OCI-LY3 (cell line): ENCODE results near the gene ALDH6A1.

Experiments
- H2AFZ ChIP-seq: fragments of 200-600, 300-600 bp; shearing (Covaris generic); 2 replicates; pipeline ENCODE4 v1.6.0; 2014; ENCODE audit warnings: antibody characterized with exemption, low read depth, low read length
- H3K27ac ChIP-seq: fragments of 200-600, 300-600 bp; sonication (generic); 2 replicates; pipeline ENCODE4 v1.5.1; 2014; ENCODE audit warnings: mild to moderate bottlenecking, low read length, moderate library complexity, mixed read lengths
- H3K27me3 ChIP-seq: fragments of 200-600, 300-600 bp; sonication (generic); 2 replicates; pipeline ENCODE4 v1.6.1; 2014; ENCODE audit warnings: low read depth, low read length, mixed read lengths
- H3K36me3 ChIP-seq: fragments of 200-600, 300-600 bp; sonication (generic); replicated peaks from 2 replicates; pipeline ENCODE3; 2014; ENCODE audit warnings: low read depth, low read length, mixed read lengths
- H3K4me1 ChIP-seq: fragments of 300-600, 200-600 bp; sonication (generic); 2 replicates; pipeline ENCODE4 v1.6.1; 2014; ENCODE audit warnings: low read length, mixed read lengths
- H3K4me2 ChIP-seq: fragments of 200-600, 300-600 bp; sonication (generic); 2 replicates; pipeline ENCODE4 v1.6.1; 2014; ENCODE audit warnings: low read length, mixed read lengths
- H3K4me3 ChIP-seq: fragments of 300-600, 200-600 bp; sonication (generic); 2 replicates; pipeline ENCODE4 v1.5.1; 2014; ENCODE audit warnings: antibody characterized with exemption, mild to moderate bottlenecking, low read length, moderate library complexity
- H3K79me2 ChIP-seq: fragments of 300-600, 200-600 bp; shearing (Covaris generic); 2 replicates; pipeline ENCODE4 v1.6.1; 2014; ENCODE audit warnings: mild to moderate bottlenecking, low read length, mixed read lengths
- H3K9ac ChIP-seq: fragments of 300-600, 200-600 bp; shearing (Covaris generic); 2 replicates; pipeline ENCODE4 v1.6.0; 2014; ENCODE audit warnings: mild to moderate bottlenecking, low read length, moderate library complexity
- H3K9me3 ChIP-seq: fragments of 200-600, 300-600 bp; shearing (Covaris generic); 2 replicates; pipeline ENCODE4 v1.6.1; 2014; ENCODE audit warnings: low read length, mixed read lengths; ENCODE audit not compliant: insufficient read depth
- H4K20me1 ChIP-seq: fragments of 200-600, 300-600 bp; sonication (generic); 2 replicates; pipeline ENCODE4 v1.6.1; 2016; ENCODE audit warnings: low read length, mixed read lengths; ENCODE audit not compliant: insufficient read depth
- EZH2phosphoT487 ChIP-seq: fragments of 200-600 bp; shearing (Covaris generic); IDR thresholded peaks from 2 replicates; pipeline ENCODE4 v1.6.1; 2018; ENCODE audit warnings: antibody characterized with exemption, mixed run types, low read depth
- TF ChIP-seq, protein P1 (sequence below): fragments of 200-600, 300-600 bp; sonication (generic); IDR thresholded peaks from 2 replicates; pipeline ENCODE4 v1.5.1; 2014; ENCODE audit warnings: antibody characterized with exemption, low read length, low read depth

The ALDH6A1 gene

DNA sequence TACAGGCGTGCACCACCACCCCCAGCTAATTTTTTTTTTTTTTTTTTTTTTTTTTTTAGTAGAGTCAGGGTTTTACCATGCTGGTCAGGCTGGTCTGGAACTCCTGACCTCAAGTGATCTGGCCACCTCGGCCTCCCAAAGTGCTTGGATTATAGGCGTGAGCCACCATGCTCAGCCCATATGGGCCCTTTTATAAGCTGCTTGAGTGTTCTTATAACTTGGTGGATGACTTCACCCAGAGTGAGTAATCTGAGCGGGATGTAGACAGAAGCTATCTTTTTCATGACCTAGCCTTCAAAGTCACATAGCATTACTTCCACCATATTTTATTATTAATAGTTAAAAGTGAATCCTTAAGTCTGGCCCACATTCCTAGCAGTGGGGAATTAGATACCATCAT, 48.7 kb downstream of the ALDH6A1 start:
- Histone ChIP-seq H3K27ac (no peak overlapping the region), H2AFZ (no peak overlapping the region), H3K27me3 (no peaks in the 10 kb centered on the region), H3K4me1 (peaks cover 5% of the 10 kb centered on the region; the same call in 1 of the 2 replicates), H3K9ac (no peak overlapping the region), H4K20me1 (no peaks in the 10 kb centered on the region), H3K79me2 (no peaks in the 10 kb centered on the region), H3K4me3 (no peak overlapping the region), H3K4me2 (no peak overlapping the region), H3K9me3 (no peaks in the 10 kb centered on the region), H3K36me3 (no peaks in the 10 kb centered on the region)
- TF ChIP-seq, protein P1, sequence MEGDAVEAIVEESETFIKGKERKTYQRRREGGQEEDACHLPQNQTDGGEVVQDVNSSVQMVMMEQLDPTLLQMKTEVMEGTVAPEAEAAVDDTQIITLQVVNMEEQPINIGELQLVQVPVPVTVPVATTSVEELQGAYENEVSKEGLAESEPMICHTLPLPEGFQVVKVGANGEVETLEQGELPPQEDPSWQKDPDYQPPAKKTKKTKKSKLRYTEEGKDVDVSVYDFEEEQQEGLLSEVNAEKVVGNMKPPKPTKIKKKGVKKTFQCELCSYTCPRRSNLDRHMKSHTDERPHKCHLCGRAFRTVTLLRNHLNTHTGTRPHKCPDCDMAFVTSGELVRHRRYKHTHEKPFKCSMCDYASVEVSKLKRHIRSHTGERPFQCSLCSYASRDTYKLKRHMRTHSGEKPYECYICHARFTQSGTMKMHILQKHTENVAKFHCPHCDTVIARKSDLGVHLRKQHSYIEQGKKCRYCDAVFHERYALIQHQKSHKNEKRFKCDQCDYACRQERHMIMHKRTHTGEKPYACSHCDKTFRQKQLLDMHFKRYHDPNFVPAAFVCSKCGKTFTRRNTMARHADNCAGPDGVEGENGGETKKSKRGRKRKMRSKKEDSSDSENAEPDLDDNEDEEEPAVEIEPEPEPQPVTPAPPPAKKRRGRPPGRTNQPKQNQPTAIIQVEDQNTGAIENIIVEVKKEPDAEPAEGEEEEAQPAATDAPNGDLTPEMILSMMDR: no peak
- no peak for TF ChIP-seq EZH2phosphoT487

GRCh38 chr14:74034572-74034971, 49.7 kb downstream of the ALDH6A1 start:
- peaks cover 5% of the 10 kb centered on the region; the same call in 1 of the 2 replicates for H3K4me1 ChIP-seq
- no peak for TF ChIP-seq EZH2phosphoT487
- TF ChIP-seq, protein P1: no peak

DNA sequence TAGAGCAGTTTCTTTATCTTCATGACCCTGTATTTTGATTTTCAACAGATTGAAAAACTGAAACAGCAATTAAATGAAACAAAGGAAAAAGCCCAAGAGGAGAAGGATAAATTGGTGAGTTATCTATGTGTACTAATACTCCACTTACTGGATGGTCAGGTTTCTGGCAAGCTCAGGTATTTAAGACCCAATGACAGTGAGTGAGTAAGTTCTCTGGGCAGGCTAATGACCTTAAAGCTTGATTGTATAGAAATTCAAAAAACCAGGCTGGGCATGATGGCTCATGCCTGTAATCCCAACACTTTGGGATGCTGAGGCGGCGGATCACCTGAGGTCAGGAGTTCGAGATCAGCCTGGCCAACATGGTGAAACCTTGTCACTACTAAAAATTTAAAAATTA, 55.1 kb downstream of the ALDH6A1 start:
- Histone ChIP-seq H2AFZ (no peak overlapping the region), H3K4me1 (peaks cover 5% of the 10 kb centered on the region; the same call in 1 of the 2 replicates), H3K79me2 (no peaks in the 10 kb centered on the region), H3K36me3 (no peaks in the 10 kb centered on the region), H3K9me3 (no peaks in the 10 kb centered on the region), H4K20me1 (no peaks in the 10 kb centered on the region), H3K27ac (no peak overlapping the region), H3K9ac (no peak overlapping the region), H3K4me3 (no peak overlapping the region), H3K27me3 (no peaks in the 10 kb centered on the region), H3K4me2 (no peak overlapping the region)
- TF ChIP-seq, protein P1: no peak
- no peak for TF ChIP-seq EZH2phosphoT487

More at GRCh38 chr14:74034572-74034971, 49.7 kb downstream of the ALDH6A1 start:
- no peak overlapping the region for H3K4me2 ChIP-seq
- H2AFZ ChIP-seq: no peak overlapping the region
- H3K27ac ChIP-seq: no peak overlapping the region
- no peaks in the 10 kb centered on the region for H3K27me3 ChIP-seq
- H3K79me2 ChIP-seq: no peaks in the 10 kb centered on the region
- no peaks in the 10 kb centered on the region for H3K9me3 ChIP-seq
- H4K20me1 ChIP-seq: no peaks in the 10 kb centered on the region
- no peak overlapping the region for H3K9ac ChIP-seq
- no peaks in the 10 kb centered on the region for H3K36me3 ChIP-seq
- H3K4me3 ChIP-seq: no peak overlapping the region

- H3K4me3 ChIP-seq: no peak overlapping the region
- H3K27ac ChIP-seq: no peak overlapping the region
Measured at GRCh38 chr14:74022346-74022745, 61.9 kb downstream of the ALDH6A1 start.

More at GRCh38 chr14:74022346-74022745, 61.9 kb downstream of the ALDH6A1 start:
- no peak overlapping the region for H3K4me2 ChIP-seq
- TF ChIP-seq EZH2phosphoT487: no peak
- TF ChIP-seq, protein P1: no peak
- H3K9ac ChIP-seq: no peak overlapping the region
- H2AFZ ChIP-seq: no peak overlapping the region
- H3K4me1 ChIP-seq: peaks cover 4% of the 10 kb centered on the region; the same call in 1 of the 2 replicates
- H3K9me3 ChIP-seq: no peaks in the 10 kb centered on the region
- H4K20me1 ChIP-seq: no peaks in the 10 kb centered on the region
- no peaks in the 10 kb centered on the region for H3K27me3 ChIP-seq
- H3K36me3 ChIP-seq: no peaks in the 10 kb centered on the region
- no peaks in the 10 kb centered on the region for H3K79me2 ChIP-seq
